K562 treated with DMSO at 1 percent for 4 hours (cell line): ENCODE data around the gene RIPK1. TPM values are rescaled to one million over a fixed set of nuclear protein-coding genes. Genes with fewer than 3 reads are reported as not detected.

ENCODE experiments used
- total RNA-seq: library from RNA; unstranded; fragments of 300-600 nt; gene quantifications from 2 replicates; pipeline ENCODE4 v1.2.3, GENCODE V29; 2022; ENCODE audit not compliant: insufficient read depth

RIPK1 gene
- 27.7 and 31.5 TPM in 2 replicates for total RNA-seq

DNA sequence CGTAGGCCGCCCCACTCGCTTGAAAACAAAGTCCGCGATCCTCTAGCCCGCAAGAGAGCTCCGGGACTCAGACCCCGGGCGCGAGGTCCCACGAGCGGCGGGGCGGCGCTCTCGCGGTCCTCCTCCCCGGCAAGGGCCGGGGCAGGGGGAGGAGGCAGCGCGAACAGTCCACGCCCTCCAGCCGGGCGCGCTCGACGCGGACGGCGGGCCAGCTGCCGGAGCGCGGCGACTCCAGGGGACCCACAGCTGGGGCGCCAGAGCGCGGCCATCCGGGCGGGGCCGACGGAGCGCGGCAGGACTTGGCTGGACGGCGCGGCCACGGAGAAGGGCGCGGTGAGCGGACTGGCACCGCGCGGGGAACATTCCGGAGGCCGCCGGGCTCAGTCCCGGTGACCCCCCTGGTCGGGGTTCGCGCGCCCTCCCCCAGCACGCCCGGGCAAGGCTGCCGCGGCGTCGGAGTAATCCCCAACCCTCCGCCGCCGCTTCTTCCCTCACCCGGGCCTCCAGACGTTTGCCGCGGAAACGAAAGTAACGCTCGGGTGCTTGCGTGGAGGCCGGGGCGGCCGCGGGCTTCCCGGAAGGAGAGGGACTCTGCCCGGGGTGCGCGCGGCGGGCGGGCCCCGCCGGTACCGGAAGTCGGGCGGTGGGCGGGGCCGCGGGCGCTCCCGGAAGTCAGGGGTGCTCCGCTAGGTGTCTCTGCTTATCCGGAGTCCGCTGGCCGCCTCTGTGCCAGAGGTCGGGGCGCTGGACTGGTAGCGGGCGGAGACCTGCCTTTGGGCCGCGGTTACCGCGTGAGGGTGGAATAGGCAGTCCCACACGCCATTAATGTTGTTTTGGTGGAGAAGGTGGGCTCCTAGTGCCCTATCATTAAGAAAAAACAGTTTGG lies at the start of gene RIPK1:
Gene RIPK1, plus strand, starts transcription at position 166 of the 886 bp plus-strand sequence. CDS start 8,330 bp downstream, outside the sequence.

DNA sequence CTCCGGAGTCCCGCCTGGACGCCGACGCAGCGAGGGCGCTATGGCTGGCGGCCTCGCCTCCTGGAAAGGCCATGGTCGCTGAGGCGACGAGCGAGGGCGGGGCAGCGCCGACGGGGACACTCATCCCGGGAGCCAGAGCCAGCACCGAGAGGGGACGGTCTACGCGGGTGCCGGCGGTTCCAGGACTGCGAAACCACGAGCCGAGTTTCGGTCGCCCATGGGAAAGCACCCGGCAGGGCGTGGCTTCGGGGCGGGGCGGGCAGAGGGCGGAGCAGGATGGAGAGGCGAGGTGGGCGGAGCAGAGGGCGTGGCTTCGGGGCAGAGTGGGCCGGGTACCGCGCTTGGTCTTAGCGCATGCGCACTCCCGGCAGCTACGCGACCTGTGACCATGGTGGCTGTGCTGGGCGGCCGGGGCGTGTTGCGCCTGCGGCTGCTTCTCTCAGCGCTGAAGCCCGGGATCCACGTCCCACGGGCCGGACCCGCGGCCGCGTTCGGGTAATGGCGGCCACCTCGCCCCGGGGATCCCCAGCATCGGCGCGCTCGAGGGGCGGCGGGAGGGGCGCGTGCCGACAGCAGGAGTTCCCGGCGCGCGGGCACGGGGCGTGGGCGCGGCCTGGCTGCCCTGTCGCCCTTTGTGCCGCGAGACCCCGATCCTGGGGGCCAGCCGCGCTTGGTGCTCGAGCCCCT lies 50.2 kb downstream of the RIPK1 start, which contains the start of gene BPHL:
Gene BPHL, plus strand, starts transcription at position 359 of the 687 bp plus-strand sequence. Its CDS starts 30 bp downstream, at position 389.

GRCh38 chr6:3157131-3157933 lies 89.0 kb downstream of the RIPK1 start, which contains the start of gene TUBB2A:
TSS of gene TUBB2A (minus strand) at chr6:3157544. CDS start at chr6:3157463, 81 bp downstream.

Other genes with a start within 250 kb of the RIPK1 start
- gene SERPINB1, start 226.6 kb upstream of the RIPK1 start, total RNA-seq: 56.1 and 63.1 TPM in 2 replicates
- gene SERPINB9, start 165.2 kb upstream of the RIPK1 start, total RNA-seq: 8.0 and 13.8 TPM in 2 replicates
- gene SERPINB6, start 96.9 kb upstream of the RIPK1 start, total RNA-seq: 220 and 221 TPM in 2 replicates
- gene NQO2, start 68.6 kb upstream of the RIPK1 start, total RNA-seq: 288 and 325 TPM in 2 replicates
- gene BPHL, start 50.2 kb downstream of the RIPK1 start, total RNA-seq: 6.7 and 8.8 TPM in 2 replicates
- gene TUBB2A, start 89.0 kb downstream of the RIPK1 start, total RNA-seq: 129 and 133 TPM in 2 replicates
- 12.9 and 13.1 TPM in 2 replicates for gene TUBB2B, start 159.2 kb downstream of the RIPK1 start, total RNA-seq
- 52.5 and 74.8 TPM in 2 replicates for gene PSMG4, start 190.5 kb downstream of the RIPK1 start, total RNA-seq